K562 (cell line): Measurements from ENCODE around the gene BRICD5. TPM values are rescaled to one million over a fixed set of nuclear protein-coding genes. Genes with fewer than 3 reads are reported as not detected.
A peak's percentile ranks its signal among the peaks of the same experiment; 100 is the strongest.

Source experiments
- ADNP ChIP-seq: fragments of 200-800 bp; sonication (Bioruptor generic); IDR thresholded peaks from 2 replicates; pipeline ENCODE4 v1.6.1; 2016; ENCODE audit warnings: missing genetic modification characterization, missing compliant biosample characterization
- BRCA1 ChIP-seq, 2 experiments: fragments of 450-650 bp in 1 of 2; sonication (generic) in 1 of 2; formaldehyde crosslinking in 1 of 2; IDR thresholded peaks; 2 replicates each; pipeline versions ENCODE4 v1.5.0 to v1.6.1; 2017 to 2020; ENCODE audit warnings: mild to moderate bottlenecking in 1 of 2, missing genetic modification reagents in 1 of 2
- BRD4 ChIP-seq: fragments of 200-600 bp; sonication (generic); IDR thresholded peaks from 2 replicates; pipeline ENCODE4 v1.6.1; 2017; ENCODE audit warnings: inconsistent platforms
- BRD9 ChIP-seq: fragments of 450-650 bp; IDR thresholded peaks from 2 replicates; pipeline ENCODE4 v1.6.1; 2018; ENCODE audit warnings: low read depth; ENCODE audit not compliant: partially characterized antibody
- BRF1 ChIP-seq: IDR thresholded peaks from 3 replicates; pipeline ENCODE4 v1.6.1; 2011; ENCODE audit warnings: borderline replicate concordance, mild to moderate bottlenecking; ENCODE audit not compliant: insufficient read length; ENCODE audit errors: extremely low read depth
- CBX8 ChIP-seq: fragments of 200-600 bp; sonication (generic); IDR thresholded peaks from 2 replicates; pipeline ENCODE4 v1.6.1; 2012; ENCODE audit warnings: borderline replicate concordance, mixed run types, low read depth, mild to moderate bottlenecking, moderate library complexity, mixed read lengths, low read length, control low read depth, inconsistent platforms; ENCODE audit not compliant: poor library complexity, severe bottlenecking; ENCODE audit errors: extremely low read depth
- CEBPB ChIP-seq: fragments of 450-650 bp; IDR thresholded peaks from 2 replicates; pipeline ENCODE4 v1.6.1; 2016; ENCODE audit warnings: missing genetic modification characterization, missing compliant biosample characterization
- E2F8 ChIP-seq: fragments of 450-650 bp; IDR thresholded peaks from 2 replicates; pipeline ENCODE4 v1.7.1; 2018; ENCODE audit warnings: mild to moderate bottlenecking, low read depth; ENCODE audit not compliant: partially characterized antibody
- EHMT2 ChIP-seq: fragments of 450-650 bp; IDR thresholded peaks from 2 replicates; pipeline ENCODE4 v1.6.1; 2018; ENCODE audit warnings: antibody characterized with exemption
- ILF3 ChIP-seq: fragments of 450-650 bp; IDR thresholded peaks from 2 replicates; pipeline ENCODE4 v1.6.1; 2018; ENCODE audit warnings: antibody characterized with exemption, mild to moderate bottlenecking, moderate library complexity, borderline replicate concordance
- MCM7 ChIP-seq, 2 experiments: fragments of 450-650 bp; IDR thresholded peaks; 2 replicates each; pipeline ENCODE4 v1.6.1; 2016 to 2018
- MYC ChIP-seq, 2 experiments: fragments of 250-450 bp in 1 of 2; sonication (Bioruptor Pico) in 1 of 2; IDR thresholded peaks; 2 replicates each; pipeline versions ENCODE4 v1.5.1 to v1.6.1; 2012 to 2021; ENCODE audit warnings: low read depth in 2 of 2, borderline replicate concordance in 1 of 2, improper control_type of control experiment in 1 of 2, low read length in 1 of 2, mild to moderate bottlenecking in 1 of 2, moderate library complexity in 1 of 2
- NFRKB ChIP-seq: fragments of 450-650 bp; IDR thresholded peaks from 2 replicates; pipeline ENCODE4 v1.6.1; 2016; ENCODE audit warnings: low read depth
- NRF1 ChIP-seq, 2 experiments: fragments of 450-650 bp; IDR thresholded peaks in 1 of 2; conservative IDR thresholded peaks in 1 of 2; 2 replicates each; pipeline ENCODE4 v1.6.1; 2014; ENCODE audit warnings: mild to moderate bottlenecking in 2 of 2
- PRDM10 ChIP-seq: fragments of 450-650 bp; IDR thresholded peaks from 2 replicates; pipeline ENCODE4 v1.6.1; 2018; ENCODE audit not compliant: partially characterized antibody
- SIN3A ChIP-seq, 2 experiments: fragments of 150-350 bp in 1 of 2; IDR thresholded peaks; 2 replicates each; pipeline ENCODE4 v1.6.1; 2011 to 2016; ENCODE audit warnings: borderline replicate concordance in 2 of 2, low read depth in 2 of 2, low read length in 2 of 2, mild to moderate bottlenecking in 2 of 2, moderate library complexity in 2 of 2; ENCODE audit not compliant: control insufficient read depth in 1 of 2
- TEAD4 ChIP-seq, 2 experiments: sonication (generic) in 1 of 2; formaldehyde crosslinking in 1 of 2; IDR thresholded peaks; 2 replicates each; pipeline versions ENCODE4 v1.6.1 to v1.8.0; 2012 to 2022; ENCODE audit warnings: borderline replicate concordance in 1 of 2, inconsistent platforms in 1 of 2, low read length in 1 of 2, mild to moderate bottlenecking in 1 of 2, missing genetic modification reagents in 1 of 2
- USF2 ChIP-seq: sonication (generic); formaldehyde crosslinking; IDR thresholded peaks from 2 replicates; pipeline ENCODE4 v1.5.0; 2020; ENCODE audit warnings: missing genetic modification reagents
- ZFP36 ChIP-seq: fragments of 150-350 bp; IDR thresholded peaks from 2 replicates; pipeline ENCODE4 v1.6.1; 2018; ENCODE audit warnings: low read length, low read depth; ENCODE audit not compliant: partially characterized antibody
- polyA plus RNA-seq, 8 experiments: library from polyadenylated mRNA; depleted of rRNA in 4 of 8; stranded (reverse) in 5 of 8; unstranded in 3 of 8; fragments of >200 nt; fragmentation: Nextera tagmentation in 2 of 8; fragmentation: Illumina TruSeq in 1 of 8; extraction: Ambion mirVana in 2 of 8; extraction: Trizol in 1 of 8; gene quantifications; 2 replicates each; pipeline versions ENCODE4 v1.2.1 to v1.2.3, GENCODE V29; 2011 to 2014; ENCODE audit warnings: inconsistent platforms in 1 of 8, missing spikeins in 1 of 8
- total RNA-seq, 7 experiments: library from RNA; depleted of rRNA in 6 of 7; stranded (reverse); fragments of >200 nt in 6 of 7; fragmentation: Illumina TruSeq in 2 of 7; extraction: Trizol in 2 of 7; gene quantifications; 2 replicates each; pipeline versions ENCODE4 v1.2.1 to v1.2.3, GENCODE V29; 2011 to 2021; ENCODE audit warnings: low replicate concordance in 1 of 7

Gene BRICD5
- total and polyA plus RNA-seq, 9 of the 15 experiments (the other 6 are each of a cell fraction or from before 2014, with no cell fraction given), result 0.24 to 15.1 (median 2.4) TPM; not detected in 1

GRCh38 chr16:2250652-2251295 is 40.1 kb upstream of the BRICD5 start (continued):
- TF ChIP-seq PRDM10, result peak; percentile 25
- 0 out of 2 replicates have a peak, but pooled peaks have one; percentile 1 for TF ChIP-seq NFRKB
- TF ChIP-seq NRF1 (conservative IDR thresholded peaks at IDR 0.05 in 1 of 2, IDR thresholded peaks at IDR 0.05 in 1 of 2), result no peak
- no peak for TF ChIP-seq TEAD4 (IDR thresholded peaks at IDR 0.05; ENCODE audit: low read length)
- TF ChIP-seq TEAD4 (CRISPR knock-in tag; IDR thresholded peaks at IDR 0.05; ENCODE audit: borderline replicate concordance), result no peak
- 0 out of 2 replicates have a peak, but pooled peaks have one; percentile 37 for TF ChIP-seq ADNP (tag)
- TF ChIP-seq USF2 (CRISPR knock-in tag), result no peak
- no peak for TF ChIP-seq ILF3
- TF ChIP-seq EHMT2, result no peak
- TF ChIP-seq SIN3A (IDR thresholded peaks at IDR 0.05; ENCODE audit: borderline replicate concordance in 2 of 2, control insufficient read depth in 1 of 2, low read depth in 2 of 2, low read length in 2 of 2), result no peak; a peak in 1 of 4 replicates
- TF ChIP-seq BRD4, result no peak
- peak; percentile 33 for TF ChIP-seq BRD9
- no peak for TF ChIP-seq MCM7 (IDR thresholded peaks at IDR 0.05)
- no peak for TF ChIP-seq MYC (IDR thresholded peaks at IDR 0.05; ENCODE audit: low read depth, low read length)
- TF ChIP-seq MYC (CRISPR knock-in tag; IDR thresholded peaks at IDR 0.05; ENCODE audit: borderline replicate concordance, low read depth), result 0 out of 2 replicates have a peak, but pooled peaks have one; percentile 57
- no peak for TF ChIP-seq BRCA1 (IDR thresholded peaks at IDR 0.05)
- TF ChIP-seq BRCA1 (CRISPR knock-in tag; IDR thresholded peaks at IDR 0.05), result 0 out of 2 replicates have a peak, but pooled peaks have one; percentile 39
- TF ChIP-seq ZFP36, result no peak
- no peak for TF ChIP-seq BRF1
- TF ChIP-seq CBX8, result no peak
- TF ChIP-seq CEBPB (tag), result peak; percentile 66
- TF ChIP-seq E2F8, result peak; percentile 16
